Nasal cavity respiratory epithelium epithelial cell of viscerocranial mucosa (primary cell): ENCODE results near the gene PEX14. TPM values are rescaled to one million over a fixed set of nuclear protein-coding genes. Genes with fewer than 3 reads are reported as not detected.

Source experiments
- total RNA-seq: library from RNA; depleted of rRNA; stranded (reverse); fragments of >200 nt; gene quantifications from 2 replicates; pipeline ENCODE4 v1.2.3, GENCODE V29; 2014

The PEX14 gene
- 14.7 and 25.2 TPM in 2 replicates for total RNA-seq

GRCh38 chr1:10474613-10475507 is at the start of gene PEX14:
TSS of gene PEX14 (plus strand) at chr1:10474950. CDS start at chr1:10474967, 17 bp downstream.

GRCh38 chr1:10430216-10431069 is 44.3 kb upstream of the PEX14 start, which contains the start of gene CENPS:
TSS of gene CENPS (plus strand) at chr1:10430433. CDS start at chr1:10430518, 85 bp downstream.

GRCh38 chr1:10449751-10450150 is 25.0 kb upstream of the PEX14 start, which contains the start of gene CORT:
TSS of gene CORT (plus strand) at chr1:10450031. CDS start at chr1:10450224, 193 bp downstream.

GRCh38 chr1:10472220-10473144 is 2.3 kb upstream of the PEX14 start, which contains the start of gene DFFA:
TSS of gene DFFA (minus strand) at chr1:10472529. CDS start at chr1:10472458, 71 bp downstream.

Other genes with a start within 250 kb of the PEX14 start
- gene PGD, start 75.9 kb upstream of the PEX14 start, total RNA-seq: 127 and 129 TPM in 2 replicates
- gene CENPS, start 44.5 kb upstream of the PEX14 start, total RNA-seq: 7.5 and 8.5 TPM in 2 replicates
- 0.14 TPM in 1 of 2 replicates, not detected in the other for gene CORT, start 24.9 kb upstream of the PEX14 start, total RNA-seq
- gene DFFA, start 2.4 kb upstream of the PEX14 start, total RNA-seq: 55.0 and 68.5 TPM in 2 replicates